K562 (cell line): Measurements from ENCODE around the gene CHRNE. TPM values are rescaled to one million over a fixed set of nuclear protein-coding genes. Genes with fewer than 3 reads are reported as not detected.

Source experiments
- ASH1L ChIP-seq: fragments of 450-650 bp; IDR thresholded peaks from 2 replicates; pipeline ENCODE4 v1.6.1; 2018; ENCODE audit warnings: borderline replicate concordance, mild to moderate bottlenecking, low read depth; ENCODE audit not compliant: partially characterized antibody
- CHAMP1 ChIP-seq: fragments of 450-650 bp; IDR thresholded peaks from 2 replicates; pipeline ENCODE4 v1.6.1; 2016; ENCODE audit warnings: mild to moderate bottlenecking
- CUX1 ChIP-seq: fragments of 200-800 bp; sonication (Bioruptor generic); IDR thresholded peaks from 2 replicates; pipeline ENCODE4 v1.6.1; 2016; ENCODE audit warnings: missing genetic modification characterization, missing compliant biosample characterization
- ILF3 ChIP-seq: fragments of 450-650 bp; IDR thresholded peaks from 2 replicates; pipeline ENCODE4 v1.6.1; 2018; ENCODE audit warnings: antibody characterized with exemption, mild to moderate bottlenecking, moderate library complexity, borderline replicate concordance
- RCOR1 ChIP-seq, 2 experiments: IDR thresholded peaks; 2 replicates each; pipeline ENCODE4 v1.6.1; 2012; ENCODE audit warnings: low read depth in 2 of 2, low read length in 2 of 2, borderline replicate concordance in 1 of 2, improper control_type of control experiment in 1 of 2
- SNAPC5 ChIP-seq: fragments of 250-450 bp; sonication (Bioruptor Pico); IDR thresholded peaks from 2 replicates; pipeline ENCODE4 v1.8.0; 2021; ENCODE audit warnings: moderate library complexity, mild to moderate bottlenecking, inconsistent platforms
- SUPT5H ChIP-seq: fragments of 450-650 bp; IDR thresholded peaks from 2 replicates; pipeline ENCODE4 v1.6.1; 2016
- TAF7 ChIP-seq: fragments of 450-650 bp; IDR thresholded peaks from 2 replicates; pipeline ENCODE4 v1.6.1; 2016; ENCODE audit warnings: missing genetic modification characterization, missing compliant biosample characterization
- ZBTB33 ChIP-seq: sonication (generic); formaldehyde crosslinking; IDR thresholded peaks from 2 replicates; pipeline ENCODE4 v1.8.1; 2023; ENCODE audit warnings: mild to moderate bottlenecking, missing genetic modification reagents
- ZC3H4 ChIP-seq: sonication (generic); formaldehyde crosslinking; IDR thresholded peaks from 2 replicates; pipeline ENCODE4 v1.9.0; 2021; ENCODE audit warnings: missing genetic modification reagents, borderline replicate concordance
- polyA plus RNA-seq, 8 experiments: library from polyadenylated mRNA; depleted of rRNA in 4 of 8; stranded (reverse) in 5 of 8; unstranded in 3 of 8; fragments of >200 nt; fragmentation: Nextera tagmentation in 2 of 8; fragmentation: Illumina TruSeq in 1 of 8; extraction: Ambion mirVana in 2 of 8; extraction: Trizol in 1 of 8; gene quantifications; 2 replicates each; pipeline versions ENCODE4 v1.2.1 to v1.2.3, GENCODE V29; 2011 to 2014; ENCODE audit warnings: inconsistent platforms in 1 of 8, missing spikeins in 1 of 8
- total RNA-seq, 7 experiments: library from RNA; depleted of rRNA in 6 of 7; stranded (reverse); fragments of >200 nt in 6 of 7; fragmentation: Illumina TruSeq in 2 of 7; extraction: Trizol in 2 of 7; gene quantifications; 2 replicates each; pipeline versions ENCODE4 v1.2.1 to v1.2.3, GENCODE V29; 2011 to 2021; ENCODE audit warnings: low replicate concordance in 1 of 7
- TF ChIP-seq, protein P1 (sequence below), 2 experiments: fragments of 450-650 bp; IDR thresholded peaks; 2 replicates each; pipeline ENCODE4 v1.6.1; 2016
- TF ChIP-seq, protein P2 (sequence below): fragments of 250-450 bp; sonication (Bioruptor Pico); IDR thresholded peaks from 2 replicates; pipeline ENCODE4 v1.9.0; 2021; ENCODE audit warnings: mild to moderate bottlenecking, inconsistent platforms

The CHRNE gene
- total and polyA plus RNA-seq, 9 of the 15 experiments (the other 6 are each of a cell fraction or from before 2014, with no cell fraction given): not detected

- TF ChIP-seq ILF3: no peak
- TF ChIP-seq ASH1L: no peak
- no peak for TF ChIP-seq ZBTB33 (CRISPR knock-in tag)
- TF ChIP-seq CUX1 (CRISPR knock-in tag): no peak
- TF ChIP-seq SNAPC5 (CRISPR knock-in tag): no peak
- peak; percentile 90 for TF ChIP-seq SUPT5H
- no peak for TF ChIP-seq RCOR1 (IDR thresholded peaks at IDR 0.05; ENCODE audit: borderline replicate concordance in 1 of 2, low read depth in 2 of 2, low read length in 2 of 2)
- no peak for TF ChIP-seq CHAMP1
- no peak; the same call in 1 of the 2 replicates for TF ChIP-seq TAF7 (tag)
- TF ChIP-seq, protein P1, sequence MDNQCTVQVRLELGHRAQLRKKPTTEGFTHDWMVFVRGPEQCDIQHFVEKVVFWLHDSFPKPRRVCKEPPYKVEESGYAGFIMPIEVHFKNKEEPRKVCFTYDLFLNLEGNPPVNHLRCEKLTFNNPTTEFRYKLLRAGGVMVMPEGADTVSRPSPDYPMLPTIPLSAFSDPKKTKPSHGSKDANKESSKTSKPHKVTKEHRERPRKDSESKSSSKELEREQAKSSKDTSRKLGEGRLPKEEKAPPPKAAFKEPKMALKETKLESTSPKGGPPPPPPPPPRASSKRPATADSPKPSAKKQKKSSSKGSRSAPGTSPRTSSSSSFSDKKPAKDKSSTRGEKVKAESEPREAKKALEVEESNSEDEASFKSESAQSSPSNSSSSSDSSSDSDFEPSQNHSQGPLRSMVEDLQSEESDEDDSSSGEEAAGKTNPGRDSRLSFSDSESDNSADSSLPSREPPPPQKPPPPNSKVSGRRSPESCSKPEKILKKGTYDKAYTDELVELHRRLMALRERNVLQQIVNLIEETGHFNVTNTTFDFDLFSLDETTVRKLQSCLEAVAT (IDR thresholded peaks at IDR 0.05): peak; percentile 14 to 37; a peak in 2 of 4 replicates
- no peak for TF ChIP-seq ZC3H4 (CRISPR knock-in tag)
- TF ChIP-seq, protein P2, sequence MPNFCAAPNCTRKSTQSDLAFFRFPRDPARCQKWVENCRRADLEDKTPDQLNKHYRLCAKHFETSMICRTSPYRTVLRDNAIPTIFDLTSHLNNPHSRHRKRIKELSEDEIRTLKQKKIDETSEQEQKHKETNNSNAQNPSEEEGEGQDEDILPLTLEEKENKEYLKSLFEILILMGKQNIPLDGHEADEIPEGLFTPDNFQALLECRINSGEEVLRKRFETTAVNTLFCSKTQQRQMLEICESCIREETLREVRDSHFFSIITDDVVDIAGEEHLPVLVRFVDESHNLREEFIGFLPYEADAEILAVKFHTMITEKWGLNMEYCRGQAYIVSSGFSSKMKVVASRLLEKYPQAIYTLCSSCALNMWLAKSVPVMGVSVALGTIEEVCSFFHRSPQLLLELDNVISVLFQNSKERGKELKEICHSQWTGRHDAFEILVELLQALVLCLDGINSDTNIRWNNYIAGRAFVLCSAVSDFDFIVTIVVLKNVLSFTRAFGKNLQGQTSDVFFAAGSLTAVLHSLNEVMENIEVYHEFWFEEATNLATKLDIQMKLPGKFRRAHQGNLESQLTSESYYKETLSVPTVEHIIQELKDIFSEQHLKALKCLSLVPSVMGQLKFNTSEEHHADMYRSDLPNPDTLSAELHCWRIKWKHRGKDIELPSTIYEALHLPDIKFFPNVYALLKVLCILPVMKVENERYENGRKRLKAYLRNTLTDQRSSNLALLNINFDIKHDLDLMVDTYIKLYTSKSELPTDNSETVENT (CRISPR knock-in tag): no peak
These were observed 45.5 kb upstream of the CHRNE start, which contains the start of gene PFN1 (continued) for GRCh38 chr17:4948166-4948930.
